HG03064 (cell line): Measurements from ENCODE around the gene LY6G5C.
"Not testable (repeated sequence)": the region's sequence is repeated elsewhere in the genome, so short reads cannot be mapped to it uniquely, and the experiment has no call there.

Experiments
- ATAC-seq: cut with Tn5 transposase; IDR thresholded peaks from one replicate; pipeline ENCODE4 v1.9.1; 2021; ENCODE audit warnings: low read depth; ENCODE audit not compliant: unreplicated experiment

LY6G5C gene

GRCh38 chr6:31715022-31715958 is 34.4 kb upstream of the LY6G5C start, which contains the start of gene LY6G6D:
LY6G6D (plus strand) TSS chr6:31715348; CDS start chr6:31715356, 8 bp downstream.
- ATAC-seq = no peak

- no peak for ATAC-seq
These were observed 33.3 kb upstream of the LY6G5C start for GRCh38 chr6:31713991-31714684.

GRCh38 chr6:31713465-31713864 is 32.6 kb upstream of the LY6G5C start:
- no peak for ATAC-seq

GRCh38 chr6:31712296-31712695 is 31.4 kb upstream of the LY6G5C start:
- no peak for ATAC-seq

- no peak for ATAC-seq
These were observed 30.4 kb upstream of the LY6G5C start for GRCh38 chr6:31711233-31711632.

- ATAC-seq = no peak
These were observed 29.8 kb upstream of the LY6G5C start for GRCh38 chr6:31710523-31711219.

- ATAC-seq = not testable (repeated sequence)
These were observed 28.3 kb upstream of the LY6G5C start for GRCh38 chr6:31709157-31709556.

GRCh38 chr6:31708224-31708623 is 27.4 kb upstream of the LY6G5C start:
- no peak for ATAC-seq

GRCh38 chr6:31707701-31708100 is 26.8 kb upstream of the LY6G5C start:
- ATAC-seq = no peak

GRCh38 chr6:31706599-31706998 is 25.7 kb upstream of the LY6G5C start, which contains the start of gene LY6G6F:
LY6G6F (plus strand) TSS chr6:31706866; CDS start chr6:31706907, 41 bp downstream.
- no peak for ATAC-seq

GRCh38 chr6:31705931-31706330 is 25.1 kb upstream of the LY6G5C start:
- ATAC-seq = no peak

GRCh38 chr6:31702819-31703716 is 22.2 kb upstream of the LY6G5C start, which contains the start of gene ABHD16A:
ABHD16A (minus strand) TSS chr6:31703324; CDS start chr6:31703281, 43 bp downstream.
- ATAC-seq = peak; percentile 80

GRCh38 chr6:31702405-31702818 is 21.5 kb upstream of the LY6G5C start:
- no peak for ATAC-seq

- no peak for ATAC-seq
These were observed 21.0 kb upstream of the LY6G5C start for GRCh38 chr6:31701666-31702404.

GRCh38 chr6:31700740-31701401 is 20.0 kb upstream of the LY6G5C start:
- no peak for ATAC-seq

- ATAC-seq = no peak
These were observed 16.7 kb upstream of the LY6G5C start for GRCh38 chr6:31697555-31697954.

GRCh38 chr6:31693535-31693934 is 12.7 kb upstream of the LY6G5C start:
- no peak for ATAC-seq

- ATAC-seq = no peak
These were observed 12.0 kb upstream of the LY6G5C start for GRCh38 chr6:31692886-31693285.

- no peak for ATAC-seq
These were observed 11.5 kb upstream of the LY6G5C start for GRCh38 chr6:31692353-31692752.
